DOHH2 (cell line): ENCODE measurements around the gene DDX39A.
"Not testable (repeated sequence)": the region's sequence is repeated elsewhere in the genome, so short reads cannot be mapped to it uniquely, and the experiment has no call there.

Source experiments
- H3F3A ChIP-seq: fragments of 200-600 bp; sonication (generic), shearing (Covaris generic); 2 replicates; pipeline ENCODE4 v1.6.0; 2016; ENCODE audit warnings: antibody characterized with exemption, mild to moderate bottlenecking; ENCODE audit not compliant: control insufficient read depth, insufficient read depth
- H3K27ac ChIP-seq: fragments of 200-600 bp; sonication (generic); 2 replicates; pipeline ENCODE4 v1.5.1; 2014; ENCODE audit warnings: low read depth, mild to moderate bottlenecking, low read length, moderate library complexity
- H3K27me3 ChIP-seq: fragments of 200-600 bp; sonication (generic); 2 replicates; pipeline ENCODE4 v1.6.1; 2014; ENCODE audit warnings: mild to moderate bottlenecking, low read length, mixed read lengths; ENCODE audit not compliant: control insufficient read depth
- H3K36me3 ChIP-seq: fragments of 200-600 bp; sonication (generic); 2 replicates; pipeline ENCODE4 v1.6.1; 2014; ENCODE audit warnings: mild to moderate bottlenecking, low read length, moderate library complexity, mixed read lengths; ENCODE audit not compliant: control insufficient read depth
- H3K4me1 ChIP-seq: fragments of 200-600 bp; sonication (generic); 2 replicates; pipeline ENCODE4 v1.6.1; 2014; ENCODE audit warnings: mild to moderate bottlenecking, low read length, mixed read lengths; ENCODE audit not compliant: control insufficient read depth
- H3K4me2 ChIP-seq: fragments of 200-600 bp; sonication (generic); 2 replicates; pipeline ENCODE4 v1.6.0; 2014; ENCODE audit warnings: mild to moderate bottlenecking, low read length, moderate library complexity
- H3K4me3 ChIP-seq: fragments of 200-600 bp; sonication (generic); 2 replicates; pipeline ENCODE4 v1.5.1; 2014; ENCODE audit warnings: mild to moderate bottlenecking, low read length, mixed read lengths
- H3K79me2 ChIP-seq: fragments of 200-600 bp; sonication (generic); 2 replicates; pipeline ENCODE4 v1.6.1; 2014; ENCODE audit warnings: mild to moderate bottlenecking, low read length, mixed read lengths; ENCODE audit not compliant: control insufficient read depth
- H3K9me2 ChIP-seq: fragments of 200-600 bp; sonication (generic); replicated peaks from 2 replicates; pipeline ENCODE4 v1.6.1; 2014; ENCODE audit warnings: mild to moderate bottlenecking, low read length, mixed read lengths; ENCODE audit not compliant: control insufficient read depth
- H3K9me3 ChIP-seq: fragments of 200-600 bp; sonication (generic); 2 replicates; pipeline ENCODE4 v1.6.1; 2014; ENCODE audit warnings: antibody characterized with exemption, low read length, mixed read lengths; ENCODE audit not compliant: control insufficient read depth, insufficient read depth
- H4K20me1 ChIP-seq: fragments of 200-600 bp; sonication (generic); 2 replicates; pipeline ENCODE4 v1.6.0; 2014; ENCODE audit warnings: low read depth, mild to moderate bottlenecking, antibody characterized with exemption, low read length, moderate library complexity; ENCODE audit not compliant: control insufficient read depth, insufficient read depth
- EZH2phosphoT487 ChIP-seq: fragments of 200-600 bp; sonication (generic); IDR thresholded peaks from 2 replicates; pipeline ENCODE4 v1.6.1; 2017; ENCODE audit warnings: borderline replicate concordance, mild to moderate bottlenecking, antibody characterized with exemption, low read length, moderate library complexity, mixed read lengths
- TF ChIP-seq, protein P1 (sequence below): fragments of 200-600 bp; sonication (generic); IDR thresholded peaks from one replicate; pipeline ENCODE4 v1.5.1; 2014; ENCODE audit warnings: antibody characterized with exemption, mild to moderate bottlenecking, low read depth, low read length; ENCODE audit not compliant: poor library complexity, severe bottlenecking

The DDX39A gene

DNA sequence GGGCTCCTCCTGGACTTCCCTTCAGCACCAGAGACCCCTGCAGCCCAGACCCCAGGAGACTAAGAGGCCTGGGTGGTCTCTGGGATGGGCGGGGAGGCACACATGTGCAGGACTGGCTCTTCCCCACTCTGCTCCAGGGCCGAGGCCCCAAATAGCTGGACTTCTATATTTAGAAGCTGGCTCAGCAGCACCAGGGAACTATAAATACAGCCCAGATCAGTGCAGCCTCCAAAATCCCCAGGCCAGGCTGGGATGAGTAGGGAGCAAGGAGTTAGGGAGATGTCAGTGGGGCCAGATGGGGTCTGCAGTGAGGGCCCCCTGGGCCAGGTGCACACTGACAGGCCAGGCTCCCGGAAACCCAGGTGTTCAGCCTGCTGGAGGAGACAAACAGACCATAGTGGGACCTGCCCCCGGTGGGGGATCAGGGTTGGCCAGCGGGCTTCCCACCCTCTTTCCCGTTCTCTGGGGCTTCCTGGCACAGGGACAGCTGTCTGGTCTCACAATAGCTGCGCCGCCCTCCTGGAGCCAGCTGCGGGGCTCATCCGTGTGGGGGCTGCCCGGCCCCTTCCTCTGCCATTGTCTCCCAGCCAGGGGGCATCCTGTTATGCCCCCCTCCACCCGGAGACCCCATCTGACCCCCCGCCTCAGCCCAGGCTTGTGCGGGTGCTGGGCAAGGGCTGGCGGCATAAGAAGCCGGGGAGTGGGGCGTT, 43.4 kb downstream of the DDX39A start:
- Histone ChIP-seq H4K20me1 (no peaks in the 10 kb centered on the region), H3K9me2 (no peaks in the 10 kb centered on the region), H3K4me1 (peaks cover 53% of the 10 kb centered on the region), H3K4me2 (peak overlapping the region; percentile 48), H3K79me2 (no peaks in the 10 kb centered on the region), H3K4me3 (peak overlapping the region; percentile 4; the same call in 1 of the 2 replicates), H3K36me3 (no peaks in the 10 kb centered on the region), H3K27me3 (peaks cover 22% of the 10 kb centered on the region), H3K9me3 (no peaks in the 10 kb centered on the region), H3F3A (peaks cover 10% of the 10 kb centered on the region; the same call in 1 of the 2 replicates), H3K27ac (no peak overlapping the region)
- TF ChIP-seq, protein P1, sequence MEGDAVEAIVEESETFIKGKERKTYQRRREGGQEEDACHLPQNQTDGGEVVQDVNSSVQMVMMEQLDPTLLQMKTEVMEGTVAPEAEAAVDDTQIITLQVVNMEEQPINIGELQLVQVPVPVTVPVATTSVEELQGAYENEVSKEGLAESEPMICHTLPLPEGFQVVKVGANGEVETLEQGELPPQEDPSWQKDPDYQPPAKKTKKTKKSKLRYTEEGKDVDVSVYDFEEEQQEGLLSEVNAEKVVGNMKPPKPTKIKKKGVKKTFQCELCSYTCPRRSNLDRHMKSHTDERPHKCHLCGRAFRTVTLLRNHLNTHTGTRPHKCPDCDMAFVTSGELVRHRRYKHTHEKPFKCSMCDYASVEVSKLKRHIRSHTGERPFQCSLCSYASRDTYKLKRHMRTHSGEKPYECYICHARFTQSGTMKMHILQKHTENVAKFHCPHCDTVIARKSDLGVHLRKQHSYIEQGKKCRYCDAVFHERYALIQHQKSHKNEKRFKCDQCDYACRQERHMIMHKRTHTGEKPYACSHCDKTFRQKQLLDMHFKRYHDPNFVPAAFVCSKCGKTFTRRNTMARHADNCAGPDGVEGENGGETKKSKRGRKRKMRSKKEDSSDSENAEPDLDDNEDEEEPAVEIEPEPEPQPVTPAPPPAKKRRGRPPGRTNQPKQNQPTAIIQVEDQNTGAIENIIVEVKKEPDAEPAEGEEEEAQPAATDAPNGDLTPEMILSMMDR = no peak
- no peak for TF ChIP-seq EZH2phosphoT487

DNA sequence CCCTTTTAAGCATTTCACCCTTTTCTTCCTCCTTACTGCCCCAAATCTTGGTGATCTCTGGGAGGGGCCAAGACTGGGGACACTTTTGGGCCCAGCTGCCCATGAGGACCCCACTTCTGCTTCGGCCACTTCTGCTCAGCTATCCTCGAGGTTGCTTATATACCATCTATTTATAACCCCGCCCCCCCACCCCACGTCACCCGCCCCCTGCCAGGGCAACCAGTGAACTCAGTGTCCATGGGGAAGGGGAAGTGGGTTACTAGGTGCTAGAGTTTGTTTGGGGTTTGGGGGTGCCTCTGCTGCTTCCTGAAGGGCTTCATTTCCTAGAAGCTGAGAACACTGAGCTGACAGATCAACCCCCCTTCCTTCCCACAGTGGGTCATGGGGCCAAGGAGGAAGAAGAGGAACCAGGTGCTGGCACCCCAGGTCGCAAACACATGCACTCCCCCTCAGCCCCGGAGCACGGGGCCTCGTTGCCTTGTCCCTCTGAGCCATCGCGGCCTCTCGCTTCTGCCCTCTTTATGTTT, 44.0 kb downstream of the DDX39A start:
- Histone ChIP-seq H3K27ac (no peak overlapping the region), H3K4me3 (peak overlapping the region; percentile 4; the same call in 1 of the 2 replicates)

GRCh38 chr19:14374313-14374712, 44.8 kb downstream of the DDX39A start:
- not testable (repeated sequence) for H4K20me1 ChIP-seq, H3K9me3 ChIP-seq, H3K36me3 ChIP-seq, H3K27ac ChIP-seq, H3K4me3 ChIP-seq, H3K27me3 ChIP-seq, H3K4me2 ChIP-seq, H3K9me2 ChIP-seq, H3K79me2 ChIP-seq
- Histone ChIP-seq H3F3A (peaks cover 12% of the 10 kb centered on the region), H3K4me1 (peaks cover 60% of the 10 kb centered on the region)

More for the DNA sequence above, 44.0 kb downstream of the DDX39A start:
- H3K27me3 ChIP-seq = peaks cover 16% of the 10 kb centered on the region
- H3K9me3 ChIP-seq = no peaks in the 10 kb centered on the region
- peak overlapping the region; percentile 48 for H3K4me2 ChIP-seq
- H3F3A ChIP-seq = peaks cover 14% of the 10 kb centered on the region
- peaks cover 55% of the 10 kb centered on the region for H3K4me1 ChIP-seq
- H3K36me3 ChIP-seq = no peaks in the 10 kb centered on the region
- no peaks in the 10 kb centered on the region for H4K20me1 ChIP-seq
- TF ChIP-seq, protein P1 = no peak
- no peak for TF ChIP-seq EZH2phosphoT487
- no peaks in the 10 kb centered on the region for H3K79me2 ChIP-seq
- H3K9me2 ChIP-seq = no peaks in the 10 kb centered on the region

DNA sequence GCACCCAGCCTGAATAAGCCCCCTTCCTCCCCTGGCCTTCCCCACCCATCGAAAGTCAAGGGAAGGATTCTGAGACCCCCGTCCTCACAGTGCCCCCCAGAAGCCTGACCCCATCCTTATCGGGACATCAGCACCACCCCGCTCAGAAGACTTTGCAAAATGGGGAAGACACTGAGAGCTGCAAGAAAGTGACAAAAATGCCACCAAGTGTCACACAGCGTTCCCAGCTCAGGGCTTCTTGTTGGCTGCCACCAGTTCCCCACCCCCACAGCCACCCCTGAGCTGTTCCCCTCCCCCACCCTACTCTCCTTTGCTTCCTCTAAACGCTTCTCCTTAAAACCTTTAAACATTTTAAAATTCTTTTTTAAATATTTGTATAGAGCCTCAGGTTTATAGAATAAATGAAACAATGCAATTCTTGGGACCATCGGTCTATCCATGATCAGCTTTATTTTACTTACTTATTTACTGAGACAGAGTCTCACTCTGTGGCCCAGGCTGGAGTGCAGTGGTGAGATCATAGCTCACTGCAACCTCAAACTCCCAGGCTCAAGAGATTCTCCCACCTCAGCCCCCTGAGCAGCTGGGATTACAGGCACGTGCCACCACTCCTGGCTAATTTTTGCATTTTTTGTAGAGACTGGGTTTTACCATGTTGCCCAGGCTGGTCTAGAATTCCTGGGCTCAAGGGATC, 46.6 kb downstream of the DDX39A start:
- not testable (repeated sequence) for H3K4me2 ChIP-seq, H3K27ac ChIP-seq
- peaks cover 10% of the 10 kb centered on the region for H3F3A ChIP-seq

More for the DNA sequence above, 46.6 kb downstream of the DDX39A start:
- H3K4me3 ChIP-seq, H3K9me3 ChIP-seq, H4K20me1 ChIP-seq, H3K36me3 ChIP-seq, H3K79me2 ChIP-seq, H3K9me2 ChIP-seq, H3K27me3 ChIP-seq: not testable (repeated sequence)
- peaks cover 66% of the 10 kb centered on the region for H3K4me1 ChIP-seq
